Cardiac septum (tissue), 1 donor: ENCODE results near the gene TXNDC11. TPM values are rescaled to one million over a fixed set of nuclear protein-coding genes. Genes with fewer than 3 reads are reported as not detected.

Experiments used
- DNase-seq: peaks from one replicate; pipeline ENCODE4 v3.0.0-alpha.2; 2020; ENCODE audit warnings: low spot score
- intact Hi-C: fragments of 100-400 bp; cut with DNase I; formaldehyde crosslinking; loops from one replicate; pipeline ENCODE4 v1.14.0; 2022
- total RNA-seq: library from RNA; stranded (reverse); fragmentation: NEBNext Ultra II Directional; extraction: Animal tissue kit (Norgen Biotek cat#: 25700); gene quantifications from one replicate; pipeline ENCODE4 v1.2.1, GENCODE V29; 2021
- donor health status: DM: no; HTN: no; CAD: no.

The TXNDC11 gene
- total RNA-seq, 1 donor from 2014 or later, result 27.0 TPM

DNA sequence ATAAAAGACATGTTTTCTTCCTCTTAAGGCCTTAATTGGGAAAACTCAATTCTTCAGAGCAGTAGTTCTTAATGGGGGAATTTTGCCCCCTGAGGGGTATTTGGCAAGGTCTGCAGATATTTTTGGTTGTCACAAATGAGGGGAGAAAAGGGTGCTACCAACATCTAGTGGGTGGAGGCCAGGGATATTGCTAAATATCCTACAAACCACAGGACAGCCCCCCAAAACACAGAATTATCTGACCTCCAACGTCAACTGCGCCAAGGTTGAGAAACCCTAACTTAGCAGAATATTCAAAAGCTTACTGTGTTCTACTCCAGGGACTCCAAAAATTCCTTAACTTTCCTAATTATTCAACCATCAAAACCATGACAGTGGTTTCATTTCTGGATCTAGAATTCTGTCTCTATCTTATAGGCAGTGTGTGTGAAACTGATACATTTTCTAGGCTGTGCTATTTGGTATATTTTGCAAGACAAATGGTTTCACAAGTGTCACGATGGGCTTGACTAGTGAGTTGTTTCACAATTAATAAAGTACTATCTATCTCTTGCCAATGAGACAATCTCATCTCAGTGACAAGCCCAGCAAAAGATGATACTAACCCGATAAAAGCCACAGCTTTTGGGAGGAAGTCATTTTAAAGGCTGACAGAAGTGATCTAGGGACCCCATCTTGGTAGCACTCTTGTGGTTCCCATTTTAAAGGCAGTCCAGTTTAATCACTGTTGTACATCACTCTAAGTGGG is 14.7 kb downstream of the TXNDC11 start:
- intact Hi-C loops, result no loop called here
- no peak for DNase-seq

DNA sequence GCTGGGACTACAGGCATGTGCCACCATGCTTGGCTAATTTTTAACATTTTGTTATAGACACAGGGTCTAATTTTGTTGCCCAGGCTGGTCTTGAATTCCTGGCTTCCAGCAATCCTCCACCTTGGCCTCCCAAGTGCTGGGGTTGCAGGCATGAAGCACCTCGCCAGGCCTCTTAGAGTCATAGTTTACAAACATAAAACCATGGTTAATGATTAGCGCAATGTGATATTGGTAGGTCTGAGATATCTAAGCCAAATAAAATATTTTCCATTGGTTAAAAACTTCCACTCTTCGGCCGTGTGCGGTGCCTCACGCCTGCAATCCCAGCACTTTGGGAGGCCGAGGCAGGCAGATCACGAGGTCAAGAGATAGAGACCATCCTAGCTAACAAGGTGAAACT is 16.6 kb downstream of the TXNDC11 start:
- intact Hi-C loops, result no loop called here
- no peak for DNase-seq

DNA sequence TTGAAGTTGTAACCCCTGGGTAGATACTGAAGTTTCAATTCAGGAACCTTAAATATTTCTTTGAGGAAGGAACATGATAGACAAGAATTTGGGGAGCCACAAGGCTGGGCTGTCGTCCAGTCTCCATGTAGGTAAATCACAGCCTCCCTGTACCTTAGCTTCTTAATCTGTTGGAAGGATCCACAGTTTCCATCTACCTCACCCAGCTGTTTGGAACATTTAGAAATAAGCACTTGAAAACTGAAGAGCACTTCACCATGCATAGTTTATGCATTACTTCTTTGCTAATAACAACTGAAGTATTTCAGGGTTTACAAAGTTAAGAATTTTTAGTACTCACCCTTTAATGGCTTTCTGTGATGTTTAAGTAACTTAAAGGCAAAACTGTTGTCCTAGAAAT is 17.2 kb downstream of the TXNDC11 start:
- intact Hi-C loops, result no loop called here
- no peak for DNase-seq

DNA sequence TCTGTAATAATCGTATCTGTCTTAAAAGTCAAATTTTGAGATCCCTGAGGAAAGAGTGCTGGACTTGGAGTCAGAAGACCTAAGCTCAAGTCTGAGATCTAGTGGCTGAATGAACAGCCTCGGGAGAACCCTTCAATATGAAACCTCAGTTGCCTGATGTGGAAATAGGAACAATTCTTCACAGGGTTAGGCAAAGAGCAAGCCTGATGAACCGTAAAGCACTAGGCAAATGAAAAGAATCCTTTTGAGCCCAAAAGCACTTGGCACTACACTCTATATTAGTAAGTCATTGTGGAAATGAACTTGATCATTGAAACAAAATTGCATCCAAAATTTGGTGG is 20.2 kb downstream of the TXNDC11 start:
- intact Hi-C loops, result no loop called here
- no peak for DNase-seq

DNA sequence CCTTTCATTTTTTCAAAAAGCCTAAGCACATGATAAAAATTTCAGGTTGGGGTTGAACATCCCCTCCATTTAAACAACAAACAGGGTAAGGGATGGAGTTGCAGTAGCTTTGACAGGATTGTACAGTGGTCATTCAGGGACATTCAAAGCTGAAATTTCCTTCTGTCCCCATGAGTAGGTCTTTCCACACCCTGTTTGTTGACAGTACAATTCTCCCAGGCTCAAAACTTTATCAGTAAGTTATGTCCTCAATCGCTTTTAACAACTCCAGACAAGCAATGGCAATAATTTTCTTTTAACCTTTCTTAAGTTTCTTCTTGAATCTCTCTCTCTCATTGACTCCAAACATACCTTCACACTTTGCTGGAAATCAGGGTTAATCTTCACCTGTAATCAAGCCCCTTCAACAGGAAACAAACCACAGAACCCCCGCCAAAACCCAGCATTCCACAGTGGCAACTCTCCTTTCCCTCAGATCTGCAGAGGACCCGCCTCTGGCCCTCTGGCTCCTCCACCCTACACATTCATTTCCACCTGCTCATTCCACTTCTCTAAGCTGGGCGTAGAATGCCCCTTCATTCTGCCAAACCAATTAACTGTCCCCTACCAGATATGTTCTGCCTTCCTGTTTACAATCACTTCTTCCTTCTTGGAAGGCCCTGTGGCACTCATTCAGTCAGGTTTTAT is 20.7 kb downstream of the TXNDC11 start:
- DNase-seq, result no peak
- intact Hi-C loops, result no loop called here

DNA sequence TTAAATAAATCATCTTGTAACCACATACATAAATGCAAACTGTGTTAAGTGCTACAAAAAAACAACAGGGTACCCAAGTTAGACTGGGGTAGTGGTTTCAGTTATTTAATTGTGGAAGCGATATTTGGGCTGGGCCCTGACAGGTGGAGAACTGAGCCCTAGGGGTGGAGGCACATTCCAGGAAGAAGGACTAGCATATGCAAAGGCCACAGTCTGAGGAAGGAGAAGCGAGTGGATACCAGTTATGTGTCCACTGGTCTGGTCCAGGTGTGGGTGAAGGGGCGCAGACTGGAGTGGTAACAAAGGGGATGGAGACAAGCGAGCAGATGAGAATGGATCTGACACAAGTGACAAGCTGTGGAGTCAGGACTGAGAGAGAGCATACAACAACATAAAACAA is 22.9 kb downstream of the TXNDC11 start:
- no peak for DNase-seq
- intact Hi-C loops, result loop anchor here (10.0 kb wide), 1 partner anchor 755 kb away; no protein-coding TSS in a partner anchor

DNA sequence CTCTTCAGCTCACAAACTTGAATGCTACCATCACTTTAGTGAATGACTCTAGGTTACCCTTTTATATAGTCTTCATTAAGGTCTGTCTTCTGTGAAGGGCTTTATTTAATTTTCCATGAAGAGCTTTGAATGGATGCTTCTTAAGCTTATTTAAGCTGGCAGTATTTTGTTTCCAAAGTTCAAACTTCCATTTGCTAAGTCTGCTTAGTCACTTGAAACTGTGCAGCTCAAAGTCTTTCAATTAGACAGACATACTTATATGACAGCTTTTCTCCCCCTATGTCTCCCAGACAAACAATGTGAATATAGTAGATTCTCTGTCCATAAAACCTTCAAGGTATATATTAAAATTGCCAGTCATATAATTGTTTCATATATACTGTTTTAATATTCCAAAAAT is 23.5 kb downstream of the TXNDC11 start:
- no peak for DNase-seq
- intact Hi-C loops, result loop anchor here (10.0 kb wide), 1 partner anchor 754 kb away; no protein-coding TSS in a partner anchor

DNA sequence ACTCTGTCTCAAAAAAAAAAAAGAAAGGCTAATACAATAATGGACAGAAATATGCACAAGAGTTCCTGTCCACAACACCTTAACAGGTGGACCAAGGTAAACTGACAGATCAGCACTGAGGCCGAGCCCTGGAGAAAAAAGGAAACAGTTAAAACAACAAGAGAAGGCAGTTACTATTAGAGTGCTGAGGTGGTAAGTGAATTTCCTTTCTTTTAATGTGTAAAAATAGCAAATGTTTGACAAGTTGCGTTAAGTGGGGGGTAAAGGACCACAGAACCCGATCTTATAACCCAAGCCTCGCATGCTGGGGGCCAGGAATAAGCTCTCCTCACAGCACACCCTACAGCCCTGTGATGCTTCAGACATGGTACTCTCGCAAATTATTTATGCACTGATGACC is 24.8 kb downstream of the TXNDC11 start:
- intact Hi-C loops, result loop anchor here (10.0 kb wide), 1 partner anchor 753 kb away; no protein-coding TSS in a partner anchor
- DNase-seq, result no peak

DNA sequence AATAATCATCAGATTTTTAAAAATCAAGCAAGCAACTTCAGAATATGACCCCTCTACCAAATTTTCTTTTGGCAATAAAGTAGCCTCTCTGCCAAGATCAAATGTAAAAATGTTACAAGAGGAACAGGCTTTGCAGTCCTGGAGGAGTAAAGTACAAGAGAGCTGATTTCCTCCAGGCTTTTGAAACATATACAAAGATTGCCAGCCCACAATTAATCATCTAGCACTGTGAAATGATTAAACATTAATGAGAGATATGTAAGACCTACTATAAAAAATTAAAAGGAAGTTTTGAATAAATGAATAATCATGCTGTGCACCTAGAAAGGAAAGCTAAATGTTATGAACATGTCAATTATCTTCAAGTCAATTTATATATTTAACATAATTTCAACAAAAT is 26.3 kb downstream of the TXNDC11 start:
- intact Hi-C loops, result loop anchor here (10.0 kb wide), 1 partner anchor 752 kb away; no protein-coding TSS in a partner anchor
- no peak for DNase-seq

DNA sequence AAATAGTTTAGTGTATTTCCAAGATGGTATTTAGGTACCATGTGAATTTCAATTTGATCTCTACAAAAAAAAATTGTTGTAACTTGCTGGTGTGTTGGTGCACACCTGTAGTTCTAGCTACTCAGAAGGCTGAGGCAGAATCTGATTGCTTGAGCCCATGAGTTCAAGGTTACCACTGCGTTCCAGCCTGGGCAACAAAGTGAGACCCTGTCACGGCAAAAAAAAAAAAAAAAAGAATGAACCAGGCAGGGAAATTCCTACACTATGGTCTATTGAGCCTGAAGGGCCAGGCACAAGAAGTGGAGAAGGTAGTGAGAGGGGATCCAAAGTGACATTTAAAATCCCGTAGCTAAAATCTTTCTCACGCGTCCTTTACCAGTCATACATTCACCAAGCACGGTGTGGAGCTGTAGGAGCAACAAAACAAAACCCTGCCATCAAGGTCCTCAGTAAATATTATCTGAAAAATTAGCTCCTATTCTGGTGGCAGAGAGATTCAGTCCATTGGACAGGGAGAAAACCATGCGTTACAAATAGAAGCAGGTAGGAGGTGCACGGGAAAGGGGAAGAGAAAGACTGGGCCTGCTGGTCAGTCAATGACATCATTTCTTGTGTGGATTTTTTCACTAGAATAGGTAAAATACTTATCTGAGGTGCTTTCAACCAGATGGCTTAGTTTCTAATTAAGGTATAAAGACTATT is 27.3 kb downstream of the TXNDC11 start:
- no peak for DNase-seq

DNA sequence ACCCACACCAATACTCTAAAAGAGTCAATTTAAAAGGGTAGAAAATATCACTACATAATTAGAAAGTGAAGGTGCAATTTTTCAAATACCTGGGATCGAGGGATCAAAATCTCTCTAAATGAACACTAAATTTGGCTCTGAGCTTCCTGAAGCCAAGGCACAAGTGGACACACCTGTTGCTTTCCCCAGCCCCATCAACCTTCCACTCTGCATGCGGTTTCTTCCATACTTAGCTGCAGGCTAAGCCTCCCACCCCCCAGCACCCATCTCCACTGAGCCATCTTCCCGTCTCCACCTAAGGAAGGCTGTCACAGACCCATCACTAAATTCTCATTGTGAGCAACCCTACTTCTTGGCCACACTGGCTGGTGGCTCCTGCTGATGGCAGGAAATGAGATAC is 30.5 kb downstream of the TXNDC11 start:
- no peak for DNase-seq
- intact Hi-C loops, result loop anchor here (2.0 to 10.0 kb wide), 2 partner anchors 179 to 747 kb away; no protein-coding TSS in a partner anchor

More for the DNA sequence above, 27.3 kb downstream of the TXNDC11 start:
- intact Hi-C loops, result loop anchor here (2.0 to 10.0 kb wide), 2 partner anchors 317 to 751 kb away; no protein-coding TSS in a partner anchor

DNA sequence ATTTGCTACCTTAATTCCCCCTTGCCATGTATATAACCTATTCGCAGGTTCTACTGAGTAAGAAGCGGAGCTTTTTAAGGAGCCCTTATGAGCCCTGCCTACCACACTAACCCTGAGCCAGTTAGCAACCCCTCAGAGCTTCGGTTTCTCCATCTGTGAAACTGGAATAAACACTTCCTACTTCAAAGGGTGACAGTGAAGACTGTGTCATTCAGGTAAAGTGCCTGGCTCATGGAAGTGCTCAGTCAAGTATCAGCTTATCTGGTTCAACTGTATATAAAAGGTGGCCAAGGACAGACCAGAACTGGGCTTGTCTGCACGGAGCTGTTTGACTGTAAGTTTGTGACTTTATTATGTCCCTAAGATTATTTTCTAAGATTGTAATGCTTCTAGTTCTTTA is 31.0 kb downstream of the TXNDC11 start:
- intact Hi-C loops, result loop anchor here (2.0 to 10.0 kb wide), 2 partner anchors 179 to 747 kb away; no protein-coding TSS in a partner anchor
- DNase-seq, result no peak

DNA sequence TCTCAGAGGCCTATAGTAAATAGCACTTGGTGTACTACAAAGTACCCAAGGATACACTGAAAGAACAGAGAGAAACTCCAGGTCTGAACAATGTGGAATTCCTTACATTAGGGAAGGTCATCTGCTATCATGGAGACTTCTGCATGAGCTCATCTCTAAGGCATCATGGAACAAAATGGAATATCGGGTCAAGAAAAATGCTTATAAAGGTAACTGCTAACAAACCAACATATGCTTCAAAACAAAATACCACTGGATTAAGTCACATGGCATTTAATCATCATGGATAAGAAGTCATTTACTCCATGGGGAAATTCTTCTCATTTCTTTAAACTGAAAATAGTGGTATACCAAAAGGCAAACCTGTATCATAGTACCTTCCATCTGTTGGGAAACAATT is 34.2 kb downstream of the TXNDC11 start:
- DNase-seq, result no peak
- intact Hi-C loops, result no loop called here

DNA sequence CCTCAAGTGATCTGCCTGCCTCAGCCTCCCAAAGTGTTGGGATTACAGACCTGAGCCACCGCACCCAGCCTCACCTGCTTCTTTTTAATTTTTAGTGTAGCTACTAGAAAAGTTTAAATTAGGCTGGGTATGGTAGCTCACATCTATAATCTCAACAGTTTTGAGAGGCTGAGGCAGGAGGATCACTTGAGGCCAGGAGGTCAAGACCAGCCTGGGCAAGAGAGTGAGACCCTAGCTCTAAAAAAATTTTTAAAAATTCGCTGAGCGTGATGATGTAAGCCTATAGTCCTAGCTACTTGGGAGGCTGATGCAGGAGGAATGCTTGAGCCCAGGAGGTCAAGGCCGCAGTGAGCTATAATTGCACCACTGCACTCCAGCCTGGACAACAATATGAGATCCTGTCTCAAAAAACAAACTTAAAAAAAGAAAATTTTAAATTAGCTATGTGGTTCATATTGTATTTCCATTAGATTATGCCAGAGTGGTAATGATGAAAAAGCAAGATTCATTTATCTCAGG is 34.9 kb downstream of the TXNDC11 start:
- no peak for DNase-seq

DNA sequence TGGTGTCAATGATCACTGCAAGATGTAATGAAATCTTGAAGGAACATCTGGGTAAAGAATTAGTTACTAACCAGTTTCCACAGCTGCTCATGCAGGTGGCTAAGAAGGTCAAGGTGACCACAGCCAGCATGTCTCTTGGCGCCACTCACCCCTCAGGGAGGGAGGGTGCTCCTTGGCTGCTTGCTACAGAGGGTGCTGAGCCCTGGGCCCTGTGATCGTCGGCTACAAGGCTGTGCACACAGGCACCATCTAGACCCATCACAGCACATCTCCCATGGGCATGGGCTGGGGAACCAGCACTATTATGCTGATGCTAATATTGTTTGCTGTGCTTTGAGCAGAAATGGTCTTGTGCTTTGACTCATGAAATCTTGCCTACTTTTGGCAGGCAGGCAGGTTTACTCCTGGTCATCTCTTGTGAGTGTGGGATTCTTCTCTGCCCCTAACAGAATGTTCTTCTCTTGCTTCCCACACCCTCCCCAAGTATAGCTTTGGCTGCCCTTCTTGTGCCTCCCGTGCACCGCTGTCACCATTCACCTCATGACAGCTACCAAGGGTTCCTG is 36.4 kb downstream of the TXNDC11 start:
- no peak for DNase-seq
- intact Hi-C loops, result no loop called here

More for the DNA sequence above, 34.9 kb downstream of the TXNDC11 start:
- intact Hi-C loops, result no loop called here

DNA sequence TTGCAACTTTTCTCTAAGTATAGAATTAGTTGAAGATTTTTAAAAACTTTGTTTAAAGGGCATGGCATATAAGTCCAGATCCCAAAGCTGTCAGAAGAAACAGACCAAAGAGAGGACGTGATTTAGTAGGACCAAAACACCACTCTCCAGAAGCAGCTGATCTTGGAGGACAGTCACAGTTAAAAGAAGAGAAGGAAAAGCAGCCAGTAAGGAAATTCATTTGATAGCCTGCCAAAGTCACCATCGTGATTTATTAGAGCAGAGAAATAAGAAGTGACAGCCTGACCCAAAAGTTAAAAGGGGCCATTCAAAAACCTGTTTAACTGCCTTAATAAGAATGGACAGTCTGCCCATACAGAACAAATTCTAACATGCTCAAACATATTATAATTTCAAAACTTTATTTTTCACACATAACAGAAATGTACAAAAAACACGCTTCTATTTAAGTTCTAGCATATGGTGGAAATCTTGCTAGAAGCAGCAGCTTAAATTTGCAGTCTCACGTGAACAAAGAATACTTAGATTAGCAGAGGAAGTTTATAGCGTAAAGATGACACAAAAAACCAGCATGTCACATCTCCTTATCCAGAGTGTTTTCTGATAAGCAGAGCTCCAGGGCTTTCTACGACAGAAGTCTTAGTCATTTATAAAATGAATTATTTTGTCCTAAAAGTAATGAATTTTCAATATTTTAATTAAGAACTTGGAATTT is 37.2 kb downstream of the TXNDC11 start:
- DNase-seq, result no peak
- intact Hi-C loops, result no loop called here

DNA sequence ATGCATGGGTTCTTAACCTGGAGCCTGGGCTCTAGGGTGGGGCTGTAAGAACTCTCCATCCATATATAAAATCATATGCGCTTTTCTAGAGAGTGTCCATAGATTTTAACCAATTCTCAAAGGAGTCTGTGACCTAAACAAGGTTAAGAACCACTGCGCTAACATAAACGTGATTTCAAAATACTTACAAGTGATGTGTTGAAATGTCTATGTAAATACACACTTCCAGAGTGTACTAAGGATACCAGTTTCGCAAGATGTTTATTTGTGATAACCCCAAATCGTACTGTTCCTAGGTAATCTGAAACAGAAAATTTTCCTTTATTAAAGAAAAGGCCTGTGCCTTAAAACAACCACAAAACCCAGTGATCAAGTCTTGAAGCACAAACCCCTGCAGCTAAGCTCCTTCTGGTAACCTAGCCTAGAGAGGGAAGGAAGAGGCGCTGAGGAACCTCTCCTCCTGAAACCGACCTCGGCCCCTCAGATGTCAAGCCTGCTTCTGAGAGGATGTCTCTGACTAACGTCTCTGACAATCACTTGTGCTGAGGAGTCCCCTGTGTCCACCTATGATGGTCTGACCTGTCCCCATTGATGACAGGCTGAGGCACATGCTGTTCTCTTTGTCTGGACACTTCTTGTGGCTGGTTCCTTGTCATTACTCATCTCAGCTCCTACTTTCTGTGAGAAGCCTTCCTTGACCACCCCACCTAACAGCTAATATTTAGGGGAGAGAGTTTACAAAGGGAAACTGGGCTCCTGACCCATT is 42.2 kb downstream of the TXNDC11 start:
- no peak for DNase-seq
- intact Hi-C loops, result no loop called here

DNA sequence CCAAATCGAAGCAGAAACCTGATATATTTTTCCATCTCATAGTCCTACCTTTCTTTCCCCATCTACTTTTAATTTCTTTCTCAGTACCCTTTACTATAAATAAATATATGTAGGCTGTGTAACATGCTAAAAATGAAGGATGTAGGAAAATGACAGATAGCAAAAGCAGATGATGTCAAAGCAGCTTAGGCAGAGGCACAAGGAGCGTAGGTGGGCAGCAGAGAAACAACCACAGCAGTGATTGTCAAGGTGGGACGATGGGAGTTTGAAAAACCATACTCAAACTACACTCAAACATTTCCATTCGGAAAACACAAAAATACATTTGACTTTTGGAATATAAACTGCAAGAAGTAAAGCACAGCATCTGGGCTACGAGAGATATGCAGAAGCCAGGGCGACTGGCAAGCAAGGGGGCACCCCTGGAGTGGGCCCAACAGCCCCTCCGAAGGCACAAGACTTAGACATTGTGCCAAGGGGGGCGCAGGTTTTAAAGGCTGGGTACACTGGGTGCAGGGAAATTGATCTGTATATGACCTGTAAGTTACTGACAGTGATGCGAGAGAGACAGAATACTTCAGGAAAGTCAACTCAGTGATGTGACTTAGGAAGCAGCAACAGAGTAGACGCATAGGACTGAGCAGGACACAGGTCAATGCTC is 43.3 kb downstream of the TXNDC11 start:
- no peak for DNase-seq
- intact Hi-C loops, result no loop called here
